ENCODE data around the gene ATG12. TPM values are rescaled to one million over a fixed set of nuclear protein-coding genes. Genes with fewer than 3 reads are reported as not detected.

ATG12 gene
- polyA plus RNA-seq, 2 of the 4 experiments (the other 2 are of a cell fraction): 43.3 to 126 TPM

- no peak for FAIRE-seq
- H3K27ac ChIP-seq: no peak overlapping the region
- TF ChIP-seq PBX3 (IDR thresholded peaks at IDR 0.05): no peak
- TF ChIP-seq ZFP36 (IDR thresholded peaks at IDR 0.05; ENCODE audit: borderline replicate concordance, partially characterized antibody): no peak
- no peak for TF ChIP-seq E2F6 (IDR thresholded peaks at IDR 0.05; ENCODE audit: borderline replicate concordance, low read depth)
- TF ChIP-seq JUNB (IDR thresholded peaks at IDR 0.05): no peak
- no peak for TF ChIP-seq HMGXB4 (CRISPR knock-in tag; IDR thresholded peaks at IDR 0.05; ENCODE audit: borderline replicate concordance)
- TF ChIP-seq JUN (IDR thresholded peaks at IDR 0.05): no peak
- no peak for TF ChIP-seq EHMT2 (IDR thresholded peaks at IDR 0.05; ENCODE audit: low read depth)
- TF ChIP-seq TFCP2L1 (CRISPR knock-in tag; IDR thresholded peaks at IDR 0.05): no peak
- TF ChIP-seq MAFK (IDR thresholded peaks at IDR 0.05; ENCODE audit: partially characterized antibody): no peak
- TF ChIP-seq EHF (CRISPR knock-in tag; IDR thresholded peaks at IDR 0.05): no peak
- no peak for TF ChIP-seq KDM5A (IDR thresholded peaks at IDR 0.05)
- TF ChIP-seq CEBPB (IDR thresholded peaks at IDR 0.05): no peak
- TF ChIP-seq ATOH8 (CRISPR knock-in tag; IDR thresholded peaks at IDR 0.05; ENCODE audit: low read depth): no peak
- no peak for TF ChIP-seq NR3C1 (IDR thresholded peaks at IDR 0.05)
- TF ChIP-seq FOXS1 (CRISPR knock-in tag; IDR thresholded peaks at IDR 0.05): no peak
- no peak for TF ChIP-seq CBX8 (IDR thresholded peaks at IDR 0.05)
- TF ChIP-seq BCL3 (IDR thresholded peaks at IDR 0.05): no peak
- TF ChIP-seq NFE2L2 (conservative IDR thresholded peaks at IDR 0.05; ENCODE audit: low read length): no peak
- no peak for TF ChIP-seq ELK1 (IDR thresholded peaks at IDR 0.05; ENCODE audit: low read depth, low read length)
- DNase-seq (ENCODE audit: low read depth in 1 of 2, low spot score in 1 of 2): no peak
- H3K4me3 ChIP-seq: no peak overlapping the region
- H3K4me1 ChIP-seq: peaks cover 6% of the 10 kb centered on the region; the same call in 1 of the 3 replicates
- H3K9me3 ChIP-seq: no peaks in the 10 kb centered on the region
- no peak overlapping the region for H3K4me2 ChIP-seq
- ATAC-seq: no peak
- CTCF ChIA-PET: interaction anchor here (1.3 to 1.4 kb wide), 2 partner anchors 30 to 195 kb away, joined by 3 read pairs; no protein-coding TSS in a partner anchor
- POLR2A ChIA-PET: no interaction called here
- 89% methylated on average over 1 of the region's 1 CpG for WGBS (ENCODE audit: missing lambda C conversion rate)
These were observed 32.0 kb upstream of the ATG12 start for GRCh38 chr5:115873392-115873791.

GRCh38 chr5:115872447-115872846 is 31.1 kb upstream of the ATG12 start:
- ATAC-seq: no peak
- no peak for TF ChIP-seq BHLHE40 (IDR thresholded peaks at IDR 0.05; ENCODE audit: low read depth, low read length)
- no peak for TF ChIP-seq POLR2A (IDR thresholded peaks at IDR 0.05; ENCODE audit: low read length)
- TF ChIP-seq RNF2 (IDR thresholded peaks at IDR 0.05; ENCODE audit: borderline replicate concordance, low read depth): no peak
- TF ChIP-seq FOSB (CRISPR knock-in tag; IDR thresholded peaks at IDR 0.05): no peak
- TF ChIP-seq HES2 (IDR thresholded peaks at IDR 0.05): no peak
- 94% methylated on average over 2 of the region's 2 CpGs for WGBS (ENCODE audit: missing lambda C conversion rate)
- ChIA-PET POLR2A (no interaction called here), CTCF (no interaction called here)
- Histone ChIP-seq H3K4me3 (no peak overlapping the region), H3K9me3 (no peaks in the 10 kb centered on the region), H3K4me2 (no peak overlapping the region), H3K27ac (no peak overlapping the region), H3K4me1 (peaks cover 6% of the 10 kb centered on the region; the same call in 1 of the 3 replicates)
- DNase-seq (ENCODE audit: low read depth in 1 of 2, low spot score in 1 of 2): no peak
- no peak for FAIRE-seq
